Ishikawa (cell line): ENCODE data around the gene CLDN14.

Experiments used
- CEBPB ChIP-seq: IDR thresholded peaks from 2 replicates; pipeline ENCODE4 v1.6.1; 2012
- CREB1 ChIP-seq: IDR thresholded peaks from 2 replicates; pipeline ENCODE4 v1.6.1; 2012; ENCODE audit warnings: low read depth
- EGR1 ChIP-seq: IDR thresholded peaks from 2 replicates; pipeline ENCODE4 v1.6.1; 2012
- EP300 ChIP-seq: IDR thresholded peaks from 2 replicates; pipeline ENCODE4 v1.6.1; 2012; ENCODE audit warnings: borderline replicate concordance
- FOXM1 ChIP-seq: IDR thresholded peaks from 2 replicates; pipeline ENCODE4 v1.6.1; 2012; ENCODE audit warnings: low read depth, borderline replicate concordance
- MAX ChIP-seq: IDR thresholded peaks from 2 replicates; pipeline ENCODE4 v1.6.1; 2012
- NFIC ChIP-seq: IDR thresholded peaks from 2 replicates; pipeline ENCODE4 v1.6.1; 2012
- RAD21 ChIP-seq: IDR thresholded peaks from 2 replicates; pipeline ENCODE4 v1.6.1; 2012; ENCODE audit warnings: low read depth
- REST ChIP-seq: IDR thresholded peaks from 2 replicates; pipeline ENCODE4 v1.6.1; 2012; ENCODE audit warnings: low read depth, mild to moderate bottlenecking
- TAF1 ChIP-seq: IDR thresholded peaks from 2 replicates; pipeline ENCODE4 v1.6.1; 2012; ENCODE audit warnings: low read depth, mild to moderate bottlenecking
- TCF12 ChIP-seq: IDR thresholded peaks from 2 replicates; pipeline ENCODE4 v1.6.1; 2012; ENCODE audit warnings: low read depth
- TEAD4 ChIP-seq: IDR thresholded peaks from 2 replicates; pipeline ENCODE4 v1.6.1; 2012
- USF1 ChIP-seq: IDR thresholded peaks from 2 replicates; pipeline ENCODE4 v1.6.1; 2012
- YY1 ChIP-seq: IDR thresholded peaks from 2 replicates; pipeline ENCODE4 v1.6.1; 2012; ENCODE audit warnings: low read depth
- ZBTB7A ChIP-seq: IDR thresholded peaks from 2 replicates; pipeline ENCODE4 v1.6.1; 2012; ENCODE audit warnings: low read depth

The CLDN14 gene

GRCh38 chr21:36513430-36513829 lies 33.5 kb upstream of the CLDN14 start:
- no peak for TF ChIP-seq FOXM1
- no peak for TF ChIP-seq YY1
- TF ChIP-seq EP300, result no peak
- no peak for TF ChIP-seq EGR1
- no peak for TF ChIP-seq RAD21
- TF ChIP-seq CEBPB, result no peak
- no peak for TF ChIP-seq NFIC
- TF ChIP-seq TEAD4, result no peak
- no peak for TF ChIP-seq ZBTB7A
- TF ChIP-seq TCF12, result no peak
- TF ChIP-seq TAF1, result no peak
- TF ChIP-seq REST, result no peak
- TF ChIP-seq MAX, result no peak
- TF ChIP-seq USF1, result no peak
- TF ChIP-seq CREB1, result no peak

- TF ChIP-seq EP300, result no peak
- no peak for TF ChIP-seq NFIC
- no peak for TF ChIP-seq TEAD4
- peak; percentile 41; the same call in 1 of the 2 replicates for TF ChIP-seq USF1
Measured at GRCh38 chr21:36512971-36513370, 33.0 kb upstream of the CLDN14 start.

GRCh38 chr21:36511484-36512220 lies 31.7 kb upstream of the CLDN14 start:
- TF ChIP-seq USF1, result no peak
- TF ChIP-seq FOXM1, result no peak
- TF ChIP-seq CREB1, result no peak
- TF ChIP-seq CEBPB, result no peak
- TF ChIP-seq EP300, result no peak
- TF ChIP-seq RAD21, result no peak
- TF ChIP-seq MAX, result no peak
- TF ChIP-seq ZBTB7A, result no peak
- TF ChIP-seq TCF12, result no peak
- no peak for TF ChIP-seq REST
- no peak for TF ChIP-seq TEAD4
- no peak for TF ChIP-seq NFIC
- no peak for TF ChIP-seq EGR1
- TF ChIP-seq TAF1, result no peak
- TF ChIP-seq YY1, result no peak

- TF ChIP-seq EGR1 (no peak), TCF12 (no peak), YY1 (no peak), TEAD4 (no peak), CEBPB (no peak), RAD21 (no peak), REST (no peak), USF1 (no peak), FOXM1 (no peak), CREB1 (no peak)
Measured at GRCh38 chr21:36510911-36511310, 31.0 kb upstream of the CLDN14 start.
